ENCODE data around the gene PSMB10.

DNA sequence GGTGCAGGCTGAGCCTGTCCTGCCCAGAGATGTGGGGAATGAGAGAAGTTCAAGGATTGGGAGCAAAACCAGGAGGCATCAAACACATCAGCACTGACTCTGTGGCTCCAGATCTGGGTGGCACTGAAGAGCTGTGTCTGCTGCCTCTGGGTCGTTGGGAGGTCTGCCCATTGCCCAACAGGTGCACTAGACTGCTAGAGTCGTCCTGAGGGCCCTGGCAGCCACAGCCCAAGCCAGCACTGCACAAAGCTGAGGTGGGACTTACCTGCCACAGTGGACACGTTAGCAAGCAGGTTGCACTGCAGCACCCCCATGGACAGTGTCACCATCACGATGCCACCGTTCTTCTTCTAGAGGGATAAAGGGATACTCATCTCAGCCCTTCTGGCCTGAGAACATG lies 40.4 kb upstream of the PSMB10 start:
- TF ChIP-seq ELF4 (IDR thresholded peaks at IDR 0.05), result no peak
- no peak for TF ChIP-seq FOXK2 (IDR thresholded peaks at IDR 0.05)
- no peak for TF ChIP-seq FOXM1 (IDR thresholded peaks at IDR 0.05; ENCODE audit: borderline replicate concordance)
